H1 (cell line): ENCODE results near the gene GSE1. TPM values are rescaled to one million over a fixed set of nuclear protein-coding genes. Genes with fewer than 3 reads are reported as not detected.

Experiments used
- CTCF ChIA-PET: fragments of 300-600 bp; sonication (Branson Sonifier 250); formaldehyde crosslinking; loops from one replicate; lab custom pipeline; 2021; ENCODE audit not compliant: partially characterized antibody; lab: Charles Lee
- POLR2A ChIA-PET: fragments of 300-600 bp; sonication (Branson Sonifier 250); formaldehyde crosslinking; loops from one replicate; lab custom pipeline; 2021; ENCODE audit warnings: inconsistent platforms; ENCODE audit not compliant: partially characterized antibody; lab: Charles Lee
- DNase-seq, 2 experiments: peaks; one replicate each; pipeline versions ENCODE4 v3.0.0 to v3.0.0-alpha.2; 2010 to 2022; ENCODE audit warnings: low spot score in 2 of 2, low read depth in 1 of 2, mixed read lengths in 1 of 2
- FAIRE-seq: peaks from 2 replicates; lab custom pipeline; 2011; peaks lifted over from hg19 to GRCh38; lab: Jason Lieb, UNC
- H2AFZ ChIP-seq: 2 replicates; pipeline ENCODE4 v1.8.1; 2012; ENCODE audit warnings: low read length, inconsistent platforms
- H2AK5ac ChIP-seq: 2 replicates; pipeline ENCODE4 v1.6.1; 2013; ENCODE audit warnings: low read depth, low read length
- H2BK120ac ChIP-seq: replicated peaks from 2 replicates; pipeline ENCODE3; 2013; ENCODE audit warnings: low read depth, low read length, inconsistent platforms
- H2BK12ac ChIP-seq: 2 replicates; pipeline ENCODE4 v1.6.1; 2013; ENCODE audit warnings: low read depth, low read length
- H2BK15ac ChIP-seq: 2 replicates; pipeline ENCODE4 v1.6.1; 2013; ENCODE audit warnings: low read length
- H2BK20ac ChIP-seq: 2 replicates; pipeline ENCODE4 v1.6.1; 2013; ENCODE audit warnings: low read length
- H2BK5ac ChIP-seq: 2 replicates; pipeline ENCODE4 v1.6.1; 2013; ENCODE audit warnings: low read depth, low read length
- H3K14ac ChIP-seq: 2 replicates; pipeline ENCODE4 v1.6.1; 2013; ENCODE audit warnings: inconsistent platforms; ENCODE audit not compliant: insufficient read length
- H3K18ac ChIP-seq: 2 replicates; pipeline ENCODE4 v1.6.1; 2013; ENCODE audit warnings: low read length; ENCODE audit errors: extremely low read depth
- H3K23ac ChIP-seq: 2 replicates; pipeline ENCODE4 v1.6.1; 2013; ENCODE audit warnings: inconsistent platforms; ENCODE audit not compliant: insufficient read length
- H3K23me2 ChIP-seq: 2 replicates; pipeline ENCODE4 v1.6.1; 2013; ENCODE audit warnings: low read depth, low read length
- H3K27ac ChIP-seq: 2 replicates; pipeline ENCODE4 v1.6.1; 2011; ENCODE audit warnings: low read depth, low read length, inconsistent platforms
- H3K27me3 ChIP-seq, 4 experiments: replicated peaks in 1 of 4; 1 replicate in 1 of 4; 2 replicates in 3 of 4; pipeline versions ENCODE4 v1.6.1 to v1.8.1; 2011 to 2013; ENCODE audit warnings: low read length in 3 of 4, mild to moderate bottlenecking in 3 of 4, inconsistent platforms in 2 of 4, mixed read lengths in 2 of 4, moderate library complexity in 1 of 4; ENCODE audit not compliant: control insufficient read depth in 3 of 4, insufficient read depth in 3 of 4; ENCODE audit errors: extremely low read depth in 1 of 4
- H3K36me3 ChIP-seq, 4 experiments: 2 replicates each; pipeline versions ENCODE4 v1.6.1 to v1.8.1; 2011 to 2013; ENCODE audit warnings: mild to moderate bottlenecking in 4 of 4, low read length in 3 of 4, moderate library complexity in 2 of 4, control low read depth in 1 of 4, inconsistent platforms in 1 of 4; ENCODE audit not compliant: insufficient read depth in 4 of 4, control insufficient read depth in 2 of 4
- H3K4ac ChIP-seq: replicated peaks from 2 replicates; pipeline ENCODE3; 2013; ENCODE audit warnings: low read length, low read depth, mixed read lengths, inconsistent platforms; ENCODE audit not compliant: insufficient read length
- H3K4me1 ChIP-seq, 4 experiments: replicated peaks in 1 of 4; 1 replicate in 1 of 4; 2 replicates in 3 of 4; pipeline versions ENCODE4 v1.6.1 to v1.8.1; 2011 to 2013; ENCODE audit warnings: low read length in 3 of 4, inconsistent platforms in 2 of 4, mixed read lengths in 1 of 4; ENCODE audit not compliant: insufficient read depth in 4 of 4, control insufficient read depth in 3 of 4
- H3K4me2 ChIP-seq, 2 experiments: 2 replicates each; pipeline versions ENCODE4 v1.6.1 to v1.8.1; 2011 to 2013; ENCODE audit warnings: low read depth in 2 of 2, low read length in 2 of 2, control low read depth in 1 of 2, inconsistent platforms in 1 of 2, mild to moderate bottlenecking in 1 of 2; ENCODE audit not compliant: insufficient read depth in 1 of 2
- H3K4me3 ChIP-seq, 4 experiments: fragments of 200-600, 300-600 bp in 1 of 4; sonication (generic), shearing (Covaris generic), sonication (Bioruptor Twin) in 1 of 4; 2 replicates each; pipeline versions ENCODE4 v1.5.1 to v1.8.1; 2011 to 2016; ENCODE audit warnings: low read length in 4 of 4, low read depth in 3 of 4, control low read depth in 2 of 4, inconsistent platforms in 2 of 4, mild to moderate bottlenecking in 2 of 4, mixed read lengths in 1 of 4, moderate library complexity in 1 of 4; ENCODE audit not compliant: insufficient read depth in 2 of 4; ENCODE audit errors: extremely low read depth in 1 of 4
- H3K56ac ChIP-seq: replicated peaks from 2 replicates; pipeline ENCODE3; 2013; ENCODE audit warnings: low read depth, mild to moderate bottlenecking, mixed read lengths, low read length, inconsistent platforms; ENCODE audit not compliant: insufficient read length
- H3K79me1 ChIP-seq: 2 replicates; pipeline ENCODE4 v1.6.1; 2013; ENCODE audit warnings: low read depth, low read length, control low read depth
- H3K79me2 ChIP-seq, 2 experiments: 2 replicates each; pipeline versions ENCODE4 v1.6.1 to v1.8.1; 2012 to 2013; ENCODE audit warnings: low read length in 2 of 2, mild to moderate bottlenecking in 2 of 2, inconsistent platforms in 1 of 2; ENCODE audit not compliant: insufficient read depth in 2 of 2, control insufficient read depth in 1 of 2
- H3K9ac ChIP-seq, 4 experiments: replicated peaks in 1 of 4; 1 replicate in 1 of 4; 2 replicates in 3 of 4; pipeline versions ENCODE4 v1.6.1 to v1.8.1; 2011 to 2013; ENCODE audit warnings: low read depth in 3 of 4, low read length in 3 of 4, control low read depth in 2 of 4, mild to moderate bottlenecking in 2 of 4, moderate library complexity in 2 of 4, inconsistent platforms in 1 of 4; ENCODE audit errors: extremely low read depth in 1 of 4
- H3K9me3 ChIP-seq, 2 experiments: 2 replicates each; pipeline versions ENCODE4 v1.6.1 to v1.8.1; 2012 to 2013; ENCODE audit warnings: mild to moderate bottlenecking in 2 of 2, moderate library complexity in 2 of 2, control low read depth in 1 of 2, inconsistent platforms in 1 of 2, low read depth in 1 of 2, low read length in 1 of 2, mixed read lengths in 1 of 2; ENCODE audit not compliant: insufficient read depth in 2 of 2
- H4K20me1 ChIP-seq, 2 experiments: replicated peaks in 1 of 2; 2 replicates each; pipeline versions ENCODE3 to v1.8.1; 2011 to 2013; ENCODE audit warnings: inconsistent platforms in 2 of 2, low read length in 2 of 2, mild to moderate bottlenecking in 1 of 2; ENCODE audit not compliant: insufficient read depth in 2 of 2, control insufficient read depth in 1 of 2
- H4K5ac ChIP-seq: 2 replicates; pipeline ENCODE4 v1.6.1; 2013; ENCODE audit warnings: low read length, low read depth, mixed read lengths, inconsistent platforms; ENCODE audit not compliant: insufficient read length
- H4K8ac ChIP-seq: 2 replicates; pipeline ENCODE4 v1.8.0; 2013; ENCODE audit warnings: mild to moderate bottlenecking, moderate library complexity, low read length, inconsistent platforms; ENCODE audit not compliant: insufficient read depth; ENCODE audit errors: extremely low read depth
- H4K91ac ChIP-seq: replicated peaks from 2 replicates; pipeline ENCODE3; 2013; ENCODE audit warnings: low read length, mixed read lengths, inconsistent platforms; ENCODE audit not compliant: insufficient read length
- EGR1 ChIP-seq: IDR thresholded peaks from 2 replicates; pipeline ENCODE4 v1.6.1; 2011; ENCODE audit warnings: low read depth, low read length, borderline replicate concordance
- KDM1A ChIP-seq: fragments of 200-600, 300-600 bp; sonication (generic); IDR thresholded peaks from 2 replicates; pipeline ENCODE4 v1.7.1; 2016; ENCODE audit warnings: mild to moderate bottlenecking, low read length, borderline replicate concordance
- KDM4A ChIP-seq: IDR thresholded peaks from one replicate; pipeline ENCODE4 v1.7.1; 2012; ENCODE audit warnings: low read depth, mild to moderate bottlenecking, moderate library complexity, low read length, inconsistent platforms; ENCODE audit not compliant: severe bottlenecking
- RBBP5 ChIP-seq: IDR thresholded peaks from 2 replicates; pipeline ENCODE4 v1.7.1; 2012; ENCODE audit warnings: low read depth, mild to moderate bottlenecking, inconsistent platforms, low read length, moderate library complexity, borderline replicate concordance
- SIN3A ChIP-seq, 2 experiments: IDR thresholded peaks in 1 of 2; conservative IDR thresholded peaks in 1 of 2; 2 replicates each; pipeline ENCODE4 v1.6.1; 2011 to 2012; ENCODE audit warnings: low read length in 2 of 2, improper control_type of control experiment in 1 of 2, low read depth in 1 of 2, mild to moderate bottlenecking in 1 of 2
- SIX5 ChIP-seq: IDR thresholded peaks from 2 replicates; pipeline ENCODE4 v1.6.1; 2011; ENCODE audit warnings: mild to moderate bottlenecking, low read depth, low read length
- TAF1 ChIP-seq: IDR thresholded peaks from 2 replicates; pipeline ENCODE4 v1.6.1; 2011; ENCODE audit warnings: mild to moderate bottlenecking, low read depth, low read length
- WGBS, 2 experiments: shearing (Covaris generic) in 1 of 2; methylation state at CpG; one replicate each; pipeline versions ENCODE4 v1.1.6 to v1.1.7; 2013 to 2015; ENCODE audit warnings: low lambda C conversion rate in 2 of 2, mixed read lengths in 2 of 2, inconsistent platforms in 1 of 2, low coverage in 1 of 2, missing lambda C conversion rate in 1 of 2; ENCODE audit not compliant: insufficient replicate concordance in 2 of 2, insufficient coverage in 1 of 2, insufficient read length in 1 of 2; ENCODE audit errors: extremely low coverage in 1 of 2, missing lambda C conversion rate in 1 of 2; 5-methylcytosine and 5-hydroxymethylcytosine counted together
- long read RNA-seq, 2 experiments: library from RNA in 1 of 2; library from capped mRNA in 1 of 2; stranded (forward); transcript quantifications; one replicate each; pipeline ENCODE4 v2.0.0, GENCODE V29; 2021; ENCODE audit warnings: inconsistent platforms in 1 of 2
- polyA minus RNA-seq, 3 experiments: library from RNA; depleted of rRNA, polyadenylated mRNA; stranded (reverse); fragments of >200 nt; gene quantifications; 1 replicate in 2 of 3; 2 replicates in 1 of 3; pipeline ENCODE4 v1.2.3, GENCODE V29; 2011
- polyA plus RNA-seq, 7 experiments: library from polyadenylated mRNA; depleted of rRNA in 3 of 7; stranded (reverse) in 5 of 7; unstranded in 2 of 7; fragments of >200 nt in 5 of 7; fragments of 200-250 nt in 2 of 7; gene quantifications; 1 replicate in 5 of 7; 2 replicates in 1 of 7; 4 replicates in 1 of 7; pipeline versions ENCODE4 v1.2.1 to v1.2.3, GENCODE V29; 2011 to 2013; ENCODE audit warnings: missing spikeins in 2 of 7, mixed read lengths in 2 of 7
- total RNA-seq: library from RNA; stranded (reverse); fragmentation: NEBNext Ultra II Directional; extraction: Animal tissue kit (Norgen Biotek cat#: 25700); gene quantifications from 2 replicates; pipeline ENCODE4 v1.2.1, GENCODE V29; 2021

The GSE1 gene
- total RNA-seq (65.6 and 66.2 TPM in 2 replicates), polyA plus RNA-seq (2011; rRNA removed) (26.0 and 40.0 TPM in 2 replicates), polyA minus RNA-seq (2011; rRNA and poly(A)+ RNA removed) (35.8 and 37.6 TPM in 2 replicates)
- 26.5 TPM for polyA plus RNA-seq (2011; cell fraction: cytosol; rRNA removed)
- polyA plus RNA-seq (2011; cell fraction: nucleus; rRNA removed): 123 TPM
- polyA plus RNA-seq (2012, experiment 1 of 2): 42.4 to 51.0 TPM (median 44.8 TPM) in 4 replicates
- 18.4 TPM for polyA plus RNA-seq (2012, experiment 2 of 2)
- polyA plus RNA-seq (2013, experiment 1 of 2): 30.0 TPM
- 30.1 TPM for polyA plus RNA-seq (2013, experiment 2 of 2)
- 76.6 TPM for polyA minus RNA-seq (2011; cell fraction: cytosol; rRNA and poly(A)+ RNA removed)
- polyA minus RNA-seq (2011; cell fraction: nucleus; rRNA and poly(A)+ RNA removed): 93.7 TPM
- long read RNA-seq, experiment 1, partial matches to known transcripts: 24 of 37 reads
- long read RNA-seq, experiment 1, other reads (novel, unspliced or antisense): 12 of 37 reads
- long read RNA-seq, experiment 2, partial matches to known transcripts: 2 of 3 reads
- long read RNA-seq, experiment 2, other reads (novel, unspliced or antisense): 0 of 3 reads

GRCh38 chr16:85612801-85613603 lies at the start of gene GSE1:
Gene GSE1 (plus strand): TSS chr16:85613322. CDS start chr16:85613392, 70 bp downstream.
- peaks cover 21 to 48% of the 10 kb centered on the region in 2 experiments for H3K79me2 ChIP-seq
- H3K4me1 ChIP-seq: peaks cover 4 to 47% (median 34%) of the 10 kb centered on the region in 4 experiments
- no peak within 1 kb of the TSS for H2BK20ac ChIP-seq
- no peak within 1 kb of the TSS for H3K4ac ChIP-seq
- peak within 1 kb of the TSS; percentile 49 for H4K5ac ChIP-seq
- peaks cover 24 to 31% of the 10 kb centered on the region in 2 experiments for H4K20me1 ChIP-seq
- ChIA-PET POLR2A (interaction anchor here (0.9 to 5.6 kb wide), 13 partner anchors 11 to 192 kb away, joined by 3 to 29 read pairs (median 4); no protein-coding TSS in a partner anchor), CTCF (interaction anchor here (0.6 to 1.4 kb wide), 7 partner anchors 13 to 240 kb away, joined by 3 to 4 read pairs (median 3); no protein-coding TSS in a partner anchor)
- no peak within 1 kb of the TSS for H2AFZ ChIP-seq
- H2AK5ac ChIP-seq: peak within 1 kb of the TSS; percentile 17; the same call in 1 of the 2 replicates
- peak within 1 kb of the TSS; percentile 83 to 88 for H3K4me2 ChIP-seq
- H3K23ac ChIP-seq: no peak within 1 kb of the TSS
- H3K9me3 ChIP-seq: no peaks in the 10 kb centered on the region
- peaks cover 0 to 9% (median 4%) of the 10 kb centered on the region in 4 experiments; a peak in 2 of 7 replicates for H3K27me3 ChIP-seq
- H3K36me3 ChIP-seq: peaks cover 0 to 1% (median 0%) of the 10 kb centered on the region in 4 experiments; a peak in 2 of 8 replicates
- FAIRE-seq (no peak), DNase-seq (peak; percentile 76 to 94)
- H3K79me1 ChIP-seq: peaks cover 8% of the 10 kb centered on the region
- no peak within 1 kb of the TSS for H2BK120ac ChIP-seq
- peak within 1 kb of the TSS; percentile 93; the same call in 1 of the 2 replicates for H2BK5ac ChIP-seq
- H3K23me2 ChIP-seq: peaks cover 10% of the 10 kb centered on the region
- H3K4me3 ChIP-seq: peak within 1 kb of the TSS; percentile 70 to 92 (median 77)
- peak within 1 kb of the TSS; percentile 37 for H4K91ac ChIP-seq
- no peak within 1 kb of the TSS for H3K14ac ChIP-seq
- H3K27ac ChIP-seq: no peak within 1 kb of the TSS; the same call in 1 of the 2 replicates
- H3K18ac ChIP-seq: peak within 1 kb of the TSS; percentile 87
- H3K9ac ChIP-seq: peak within 1 kb of the TSS in 2 of 4 experiments; percentile 45 to 58; a peak in 3 of 7 replicates
- WGBS, 2 experiments: 1% methylated on average over 46 of the region's 81 CpGs; no CpG with 5 or more reads in 1 of the 2 experiments
- no peak within 1 kb of the TSS for H2BK15ac ChIP-seq
- peak within 1 kb of the TSS; percentile 60 for H4K8ac ChIP-seq
- no peak within 1 kb of the TSS for H2BK12ac ChIP-seq
- H3K56ac ChIP-seq: peak within 1 kb of the TSS; percentile 64
- TF ChIP-seq KDM4A (peak; percentile 37), EGR1 (0 out of 2 replicates have a peak, but pooled peaks have one; percentile 41), RBBP5 (no peak), SIX5 (0 out of 2 replicates have a peak, but pooled peaks have one; percentile 9), SIN3A (conservative IDR thresholded peaks at IDR 0.05 in 1 of 2, IDR thresholded peaks at IDR 0.05 in 1 of 2; ENCODE audit: low read depth in 1 of 2, low read length in 2 of 2) (no peak; a peak in 1 of 4 replicates), TAF1 (peak; percentile 50; the same call in 1 of the 2 replicates), KDM1A (0 out of 2 replicates have a peak, but pooled peaks have one; percentile 14)
